ENCODE data around the gene TBC1D24.
A peak's percentile ranks its signal among the peaks of the same experiment; 100 is the strongest.
"Not testable (repeated sequence)": the region's sequence is repeated elsewhere in the genome, so short reads cannot be mapped to it uniquely, and the experiment has no call there.

TBC1D24 gene

DNA sequence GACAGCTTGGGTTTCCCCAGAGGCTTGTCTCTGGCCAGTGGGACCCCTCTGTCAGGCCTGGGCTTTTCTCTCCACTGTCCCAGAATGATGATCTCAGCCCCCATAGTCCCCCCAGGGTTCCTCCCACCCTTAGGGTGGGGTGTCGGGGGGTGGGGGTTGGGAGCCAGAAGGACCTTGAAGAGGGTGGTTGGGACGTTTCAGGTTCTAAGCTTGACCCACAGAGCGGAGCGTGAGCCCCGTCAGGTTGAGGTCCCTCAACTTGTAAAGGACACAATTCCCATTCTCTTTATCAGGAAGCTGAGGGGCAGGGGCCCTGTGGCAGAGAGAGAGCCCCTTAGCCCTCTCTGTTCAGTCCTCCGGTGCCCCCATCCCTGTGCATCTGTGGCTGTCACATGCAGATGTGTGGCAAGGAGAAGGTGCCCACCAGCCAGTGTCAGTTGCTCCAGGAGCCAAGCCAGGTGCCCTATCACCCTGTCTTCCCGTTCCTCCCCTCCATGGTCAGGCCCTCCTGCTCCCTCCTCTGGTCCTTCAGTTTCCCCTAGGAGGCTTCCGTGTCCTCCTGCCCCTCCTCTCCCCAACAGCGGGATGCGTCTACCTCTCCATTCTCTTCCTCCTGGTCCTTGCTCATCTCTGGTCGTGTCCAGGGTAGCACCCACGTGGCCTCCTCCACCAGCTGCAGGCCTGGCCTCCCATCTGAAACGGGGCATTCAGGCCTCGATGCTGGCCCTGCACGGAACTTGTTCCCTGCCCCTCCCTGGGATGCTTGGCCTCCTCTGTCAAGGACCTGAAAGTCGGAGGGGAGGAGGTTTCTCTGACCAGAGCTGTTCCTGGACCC is 5.3 kb upstream of the TBC1D24 start:
- DNase-seq, result peak in 1 of 2 donors; percentile 14

GRCh38 chr16:2470234-2470601 is 4.7 kb upstream of the TBC1D24 start:
- no peak for DNase-seq

GRCh38 chr16:2470603-2471015 is 4.3 kb upstream of the TBC1D24 start:
- peak in 1 of 2 donors; percentile 23 for DNase-seq

- DNase-seq, result peak in 1 of 2 donors; percentile 39
Measured at GRCh38 chr16:2471016-2471652, 3.8 kb upstream of the TBC1D24 start, which contains the start of gene NTN3. NTN3 (plus strand) TSS chr16:2471297; CDS start chr16:2471702, 405 bp downstream.

DNA sequence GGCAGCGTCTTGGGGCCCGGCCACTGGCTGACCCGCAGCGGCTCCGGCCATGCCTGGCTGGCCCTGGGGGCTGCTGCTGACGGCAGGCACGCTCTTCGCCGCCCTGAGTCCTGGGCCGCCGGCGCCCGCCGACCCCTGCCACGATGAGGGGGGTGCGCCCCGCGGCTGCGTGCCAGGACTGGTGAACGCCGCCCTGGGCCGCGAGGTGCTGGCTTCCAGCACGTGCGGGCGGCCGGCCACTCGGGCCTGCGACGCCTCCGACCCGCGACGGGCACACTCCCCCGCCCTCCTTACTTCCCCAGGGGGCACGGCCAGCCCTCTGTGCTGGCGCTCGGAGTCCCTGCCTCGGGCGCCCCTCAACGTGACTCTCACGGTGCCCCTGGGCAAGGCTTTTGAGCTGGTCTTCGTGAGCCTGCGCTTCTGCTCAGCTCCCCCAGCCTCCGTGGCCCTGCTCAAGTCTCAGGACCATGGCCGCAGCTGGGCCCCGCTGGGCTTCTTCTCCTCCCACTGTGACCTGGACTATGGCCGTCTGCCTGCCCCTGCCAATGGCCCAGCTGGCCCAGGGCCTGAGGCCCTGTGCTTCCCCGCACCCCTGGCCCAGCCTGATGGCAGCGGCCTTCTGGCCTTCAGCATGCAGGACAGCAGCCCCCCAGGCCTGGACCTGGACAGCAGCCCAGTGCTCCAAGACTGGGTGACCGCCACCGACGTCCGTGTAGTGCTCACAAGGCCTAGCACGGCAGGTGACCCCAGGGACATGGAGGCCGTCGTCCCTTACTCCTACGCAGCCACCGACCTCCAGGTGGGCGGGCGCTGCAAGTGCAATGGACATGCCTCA is 3.1 kb upstream of the TBC1D24 start:
- DNase-seq, result no peak

- no peak for DNase-seq
Measured at GRCh38 chr16:2472488-2472864, 2.5 kb upstream of the TBC1D24 start.

- DNase-seq, result no peak
Measured at GRCh38 chr16:2472885-2473445, 2.0 kb upstream of the TBC1D24 start.

GRCh38 chr16:2473446-2473926 is 1.4 kb upstream of the TBC1D24 start:
- peak in 1 of 2 donors; percentile 54 for DNase-seq

GRCh38 chr16:2473999-2474876 is 689 bp upstream of the TBC1D24 start:
- DNase-seq, result peak; percentile 53 to 63

GRCh38 chr16:2475413-2476344 is 752 bp downstream of the TBC1D24 start:
- DNase-seq, result peak in 1 of 2 donors; percentile 49

DNA sequence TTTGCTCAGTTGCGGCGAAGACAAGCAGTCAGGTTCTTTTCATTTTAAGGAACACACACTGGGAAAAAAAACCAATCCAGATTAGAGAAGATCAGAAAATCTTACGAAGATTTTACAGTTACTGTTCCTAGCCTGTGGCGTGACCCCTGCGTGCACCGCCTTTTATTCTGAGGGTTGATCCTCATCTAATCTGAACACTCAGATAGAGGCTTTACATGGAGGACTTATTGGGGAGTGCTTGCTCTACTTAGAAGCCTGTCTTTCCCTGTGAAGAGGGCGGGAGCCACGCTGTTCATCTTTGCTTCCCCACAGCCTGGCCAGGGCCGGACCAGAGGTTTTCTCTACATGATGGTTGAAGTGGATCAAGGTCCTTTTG is 1.4 kb downstream of the TBC1D24 start:
- DNase-seq, result no peak

- DNase-seq, result no peak
Measured at GRCh38 chr16:2476741-2477140, 1.8 kb downstream of the TBC1D24 start.

- no peak for DNase-seq
Measured at GRCh38 chr16:2477327-2477726, 2.4 kb downstream of the TBC1D24 start.

GRCh38 chr16:2478279-2478678 is 3.4 kb downstream of the TBC1D24 start:
- no peak for DNase-seq

DNA sequence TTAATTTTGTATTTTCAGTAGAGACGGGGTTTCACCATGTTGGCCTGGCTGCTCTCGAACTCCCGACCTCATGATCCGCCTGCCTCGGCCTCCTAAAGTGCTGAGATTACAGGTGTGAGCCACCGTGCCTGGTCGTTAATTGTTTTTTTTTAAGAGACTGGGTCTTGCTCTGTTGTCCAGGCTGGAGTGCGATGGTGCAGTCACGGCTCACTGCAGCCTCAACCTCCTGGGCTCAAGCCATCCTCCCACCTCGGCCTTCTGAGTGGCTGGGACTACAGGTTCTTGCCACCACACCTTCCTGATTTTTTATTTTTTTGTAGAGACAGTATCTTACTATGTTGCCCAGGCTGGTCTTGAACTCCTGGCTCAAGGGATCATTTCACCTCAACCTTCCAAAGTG is 5.1 kb downstream of the TBC1D24 start:
- DNase-seq, result not testable (repeated sequence)

DNA sequence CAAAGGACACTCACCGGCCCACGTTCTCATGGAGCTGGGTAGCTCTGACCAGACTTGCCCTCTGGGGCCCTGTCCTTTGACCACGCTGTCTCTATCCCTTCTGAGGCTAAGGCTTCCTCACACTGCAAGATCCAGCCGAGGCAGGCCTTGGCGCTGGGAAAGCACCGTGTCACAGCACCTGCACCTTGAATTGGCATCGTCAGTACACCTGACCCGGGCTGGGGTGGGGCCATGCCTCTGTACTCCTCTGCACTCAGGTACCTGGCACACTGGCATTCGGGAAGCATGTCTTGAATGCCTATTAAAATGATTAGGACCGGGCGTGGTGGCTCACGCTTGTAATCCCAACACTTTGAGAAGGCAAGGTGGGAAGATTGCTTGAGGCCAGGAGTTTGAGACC is 6.0 kb downstream of the TBC1D24 start:
- DNase-seq, result no peak

DNA sequence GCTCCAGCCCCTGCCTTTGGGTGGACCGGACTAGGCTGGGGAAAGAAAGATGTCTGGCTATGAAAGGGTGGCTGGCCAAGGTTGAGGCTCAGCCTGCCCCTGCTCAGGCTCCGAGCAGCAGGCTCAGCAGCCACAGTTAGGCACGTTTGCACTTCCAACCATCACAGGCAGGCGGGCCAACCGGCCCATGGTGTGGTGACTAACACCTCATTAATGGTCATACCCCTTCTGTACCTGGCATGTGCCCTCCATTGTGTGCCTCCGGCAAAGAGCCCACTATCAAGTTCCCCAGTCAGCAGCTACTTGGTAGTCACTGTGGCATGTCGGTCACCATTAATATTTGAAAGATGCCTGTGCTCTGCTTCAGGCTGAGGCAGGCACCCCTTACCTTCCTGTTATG is 6.7 kb downstream of the TBC1D24 start:
- DNase-seq, result no peak

- no peak for DNase-seq
Measured at GRCh38 chr16:2482249-2482648, 7.3 kb downstream of the TBC1D24 start.

DNA sequence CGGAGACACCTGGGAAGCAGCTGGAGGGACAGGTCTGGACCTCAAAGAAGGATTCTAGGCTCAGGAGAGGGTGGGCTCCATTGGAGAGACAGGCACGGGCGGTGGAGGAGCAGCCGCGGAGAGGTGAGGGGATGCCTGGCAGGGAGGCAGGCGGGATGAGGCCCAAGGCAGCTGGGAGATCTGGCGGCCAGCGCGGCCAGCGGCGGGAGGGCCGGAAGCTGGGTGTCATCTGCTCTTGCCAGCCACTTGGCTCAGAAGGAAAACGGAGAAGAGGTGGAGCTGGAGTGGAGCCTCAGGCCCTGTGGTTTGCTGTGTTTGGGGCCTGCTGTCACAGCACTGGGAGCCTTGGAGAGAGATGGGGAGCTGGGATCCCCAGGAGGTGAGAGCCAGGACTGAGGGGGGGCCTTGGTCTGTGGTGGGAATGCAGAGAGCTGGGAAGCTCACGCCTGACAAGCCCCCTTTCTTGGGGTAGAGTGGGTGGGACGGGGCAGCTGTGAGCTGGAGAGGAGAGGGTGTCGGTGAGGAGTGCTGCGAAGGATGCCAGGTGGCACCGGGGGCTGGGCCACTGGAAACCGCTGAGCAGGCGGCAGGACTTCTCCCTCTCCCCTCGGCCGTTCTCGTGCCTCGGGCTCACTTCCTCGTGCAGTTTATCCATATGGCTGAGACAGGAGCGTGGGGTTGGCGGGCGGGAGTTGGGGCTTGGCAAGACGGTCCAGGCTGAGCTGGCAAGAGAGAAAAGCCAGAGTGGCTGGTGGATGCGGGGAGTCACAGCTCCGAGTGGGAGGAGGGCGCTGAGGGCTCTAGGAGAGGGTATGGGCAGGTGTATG is 8.0 kb downstream of the TBC1D24 start:
- DNase-seq, result no peak

All from stimulated activated CD4-positive, alpha-beta T cell treated with anti-CD3 and anti-CD28 coated beads, Interleukin-2, amount 100 ng/mL, for 24 hours (primary cell).